ENCODE measurements around the gene KIFC3. TPM values are rescaled to one million over a fixed set of nuclear protein-coding genes. Genes with fewer than 3 reads are reported as not detected.

Gene KIFC3
- total RNA-seq, 1 donor from 2014 or later: 15.4 TPM

- Mint-ChIP-seq H3K27ac (ENCODE audit: unreplicated experiment) (no peak overlapping the region), H3K4me3 (ENCODE audit: unreplicated experiment) (no peak overlapping the region), H3K4me1 (ENCODE audit: unreplicated experiment) (no peaks in the 10 kb centered on the region), H3K36me3 (ENCODE audit: low read depth, unreplicated experiment) (peaks cover 22% of the 10 kb centered on the region), H3K27me3 (ENCODE audit: unreplicated experiment) (peaks cover 17% of the 10 kb centered on the region), H3K9me3 (ENCODE audit: unreplicated experiment) (no peaks in the 10 kb centered on the region)
- DNase-seq (ENCODE audit: low spot score): no peak
- TF ChIP-seq CTCF (IDR thresholded peaks at IDR 0.05; ENCODE audit: unreplicated experiment): no peak
Measured at GRCh38 chr16:57755061-57755684, 47.1 kb downstream of the KIFC3 start.

- peaks cover 18% of the 10 kb centered on the region for H3K27me3 Mint-ChIP-seq (ENCODE audit: unreplicated experiment)
- DNase-seq (ENCODE audit: low spot score): no peak
- no peaks in the 10 kb centered on the region for H3K9me3 Mint-ChIP-seq (ENCODE audit: unreplicated experiment)
- peaks cover 22% of the 10 kb centered on the region for H3K36me3 Mint-ChIP-seq (ENCODE audit: low read depth, unreplicated experiment)
- no peak for TF ChIP-seq CTCF (IDR thresholded peaks at IDR 0.05; ENCODE audit: unreplicated experiment)
- no peak overlapping the region for H3K4me3 Mint-ChIP-seq (ENCODE audit: unreplicated experiment)
- H3K4me1 Mint-ChIP-seq (ENCODE audit: unreplicated experiment): no peaks in the 10 kb centered on the region
- no peak overlapping the region for H3K27ac Mint-ChIP-seq (ENCODE audit: unreplicated experiment)
Measured at GRCh38 chr16:57754354-57755060, 47.8 kb downstream of the KIFC3 start.

GRCh38 chr16:57753448-57754353, 48.6 kb downstream of the KIFC3 start:
- no peaks in the 10 kb centered on the region for H3K9me3 Mint-ChIP-seq (ENCODE audit: unreplicated experiment)
- H3K27ac Mint-ChIP-seq (ENCODE audit: unreplicated experiment): no peak overlapping the region
- DNase-seq (ENCODE audit: low spot score): no peak
- peaks cover 24% of the 10 kb centered on the region for H3K36me3 Mint-ChIP-seq (ENCODE audit: low read depth, unreplicated experiment)
- peaks cover 18% of the 10 kb centered on the region for H3K27me3 Mint-ChIP-seq (ENCODE audit: unreplicated experiment)
- H3K4me1 Mint-ChIP-seq (ENCODE audit: unreplicated experiment): no peaks in the 10 kb centered on the region
- no peak for TF ChIP-seq CTCF (IDR thresholded peaks at IDR 0.05; ENCODE audit: unreplicated experiment)
- H3K4me3 Mint-ChIP-seq (ENCODE audit: unreplicated experiment): no peak overlapping the region

- H3K27ac Mint-ChIP-seq (ENCODE audit: unreplicated experiment): no peak overlapping the region
- DNase-seq (ENCODE audit: low spot score): no peak
Measured at GRCh38 chr16:57752581-57753447, 49.5 kb downstream of the KIFC3 start.

More at GRCh38 chr16:57752581-57753447, 49.5 kb downstream of the KIFC3 start:
- TF ChIP-seq CTCF (IDR thresholded peaks at IDR 0.05; ENCODE audit: unreplicated experiment): no peak
- H3K36me3 Mint-ChIP-seq (ENCODE audit: low read depth, unreplicated experiment): peaks cover 24% of the 10 kb centered on the region
- no peaks in the 10 kb centered on the region for H3K4me1 Mint-ChIP-seq (ENCODE audit: unreplicated experiment)
- H3K4me3 Mint-ChIP-seq (ENCODE audit: unreplicated experiment): no peak overlapping the region
- peaks cover 16% of the 10 kb centered on the region for H3K27me3 Mint-ChIP-seq (ENCODE audit: unreplicated experiment)
- H3K9me3 Mint-ChIP-seq (ENCODE audit: unreplicated experiment): no peaks in the 10 kb centered on the region

Data from endothelial cell (in vitro differentiated cells).